NCI-H2171 (cell line): ENCODE data around the gene PPP1R14C.
"Not testable (repeated sequence)": the region's sequence is repeated elsewhere in the genome, so short reads cannot be mapped to it uniquely, and the experiment has no call there.

ENCODE experiments used
- DNase-seq: peaks from one replicate; lab custom pipeline; 2025; lab: John Stamatoyannopoulos, UW

Gene PPP1R14C

GRCh38 chr6:150142670-150143515, at the start of gene PPP1R14C:
Gene PPP1R14C, plus strand, starts transcription at chr6:150143044. Its CDS starts 149 bp downstream, at chr6:150143193.
- DNase-seq, result peak; percentile 44

GRCh38 chr6:150093397-150093796, 49.4 kb upstream of the PPP1R14C start:
- DNase-seq, result peak; percentile 19

GRCh38 chr6:150098155-150098554, 44.7 kb upstream of the PPP1R14C start:
- DNase-seq, result no peak

GRCh38 chr6:150099546-150099945, 43.3 kb upstream of the PPP1R14C start:
- no peak for DNase-seq

GRCh38 chr6:150099953-150100352, 42.9 kb upstream of the PPP1R14C start:
- DNase-seq, result no peak

- no peak for DNase-seq
Measured at GRCh38 chr6:150100745-150101144, 42.1 kb upstream of the PPP1R14C start.

- no peak for DNase-seq
Measured at GRCh38 chr6:150102750-150103270, 40.0 kb upstream of the PPP1R14C start.

- no peak for DNase-seq
Measured at GRCh38 chr6:150112233-150112632, 30.6 kb upstream of the PPP1R14C start.

- no peak for DNase-seq
Measured at GRCh38 chr6:150115769-150116168, 27.1 kb upstream of the PPP1R14C start.

GRCh38 chr6:150116200-150116800, 26.5 kb upstream of the PPP1R14C start:
- no peak for DNase-seq

- no peak for DNase-seq
Measured at GRCh38 chr6:150118203-150118602, 24.6 kb upstream of the PPP1R14C start.

- DNase-seq, result no peak
Measured at GRCh38 chr6:150118627-150119026, 24.2 kb upstream of the PPP1R14C start.

- no peak for DNase-seq
Measured at GRCh38 chr6:150119173-150119572, 23.7 kb upstream of the PPP1R14C start.

GRCh38 chr6:150123645-150124044, 19.2 kb upstream of the PPP1R14C start:
- DNase-seq, result no peak

- no peak for DNase-seq
Measured at GRCh38 chr6:150124235-150124634, 18.6 kb upstream of the PPP1R14C start.

- no peak for DNase-seq
Measured at GRCh38 chr6:150126641-150127291, 16.1 kb upstream of the PPP1R14C start.

GRCh38 chr6:150128425-150128824, 14.4 kb upstream of the PPP1R14C start:
- no peak for DNase-seq

- no peak for DNase-seq
Measured at GRCh38 chr6:150129616-150130505, 13.0 kb upstream of the PPP1R14C start.

- no peak for DNase-seq
Measured at GRCh38 chr6:150133686-150134085, 9.2 kb upstream of the PPP1R14C start.

GRCh38 chr6:150134280-150134920, 8.4 kb upstream of the PPP1R14C start:
- DNase-seq, result no peak

GRCh38 chr6:150137711-150138110, 5.1 kb upstream of the PPP1R14C start:
- not testable (repeated sequence) for DNase-seq
